ENCODE data around the gene S1PR4.
"Not testable (repeated sequence)": the region's sequence is repeated elsewhere in the genome, so short reads cannot be mapped to it uniquely, and the experiment has no call there.

S1PR4 gene

DNA sequence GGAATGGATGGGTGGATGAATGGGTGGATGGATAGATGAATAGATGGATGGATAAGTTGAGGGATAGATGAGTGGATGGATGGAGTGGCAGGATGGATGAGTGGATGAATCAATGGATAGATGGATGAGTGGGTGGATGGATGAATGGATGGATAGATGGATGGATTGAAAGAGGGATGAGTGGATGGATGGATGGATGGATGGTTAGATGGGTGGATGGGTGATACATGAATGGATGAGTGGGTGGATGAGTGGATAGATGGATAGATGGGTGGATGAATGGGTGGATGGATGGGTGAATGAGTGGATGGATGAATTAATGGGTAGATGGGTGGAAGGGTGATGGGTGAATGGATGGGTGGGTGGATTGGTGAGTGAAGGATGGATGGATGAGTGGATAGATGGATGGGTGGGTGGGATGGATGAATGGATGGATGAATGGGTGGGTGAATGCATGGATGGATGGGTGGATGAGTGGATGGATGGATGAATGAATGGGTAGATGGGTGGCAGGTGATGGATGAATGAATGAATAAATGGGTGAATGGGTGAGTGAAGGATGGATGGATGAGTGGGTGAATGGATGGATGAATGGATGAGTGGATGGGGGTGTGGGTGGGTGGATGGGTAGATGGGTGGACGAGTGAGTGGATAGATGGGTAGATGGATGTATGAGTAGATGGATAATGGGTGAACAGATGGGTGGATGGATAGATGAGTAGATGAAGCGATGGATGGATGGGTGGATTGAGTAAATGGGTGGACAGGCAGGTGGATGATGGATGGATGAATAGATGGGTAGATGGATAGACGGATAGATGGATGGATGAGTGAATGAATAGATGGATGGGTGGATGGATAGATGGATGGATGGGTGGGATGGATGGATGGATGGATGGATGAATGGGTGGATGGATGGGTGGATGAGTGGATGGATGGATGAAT is 25.0 kb upstream of the S1PR4 start:
- no peak for DNase-seq

DNA sequence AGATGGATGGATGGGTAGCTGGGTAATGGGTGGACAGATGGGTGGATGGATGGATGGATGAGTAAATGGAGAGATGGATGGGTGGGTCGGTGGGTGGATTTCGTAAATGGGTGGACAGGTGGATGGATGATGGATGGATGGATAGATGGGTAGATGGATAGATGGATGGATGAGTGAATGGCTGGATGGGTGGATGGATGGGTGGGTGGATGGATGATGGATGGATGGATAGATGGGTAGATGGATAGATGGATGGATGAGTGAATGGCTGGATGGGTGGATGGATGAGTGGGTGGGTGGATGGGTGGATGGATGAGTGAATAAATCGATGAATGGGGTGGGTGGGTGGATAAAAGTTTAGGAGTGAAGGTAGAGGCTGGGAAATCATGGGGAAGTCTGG is 24.1 kb upstream of the S1PR4 start:
- DNase-seq, result not testable (repeated sequence)

DNA sequence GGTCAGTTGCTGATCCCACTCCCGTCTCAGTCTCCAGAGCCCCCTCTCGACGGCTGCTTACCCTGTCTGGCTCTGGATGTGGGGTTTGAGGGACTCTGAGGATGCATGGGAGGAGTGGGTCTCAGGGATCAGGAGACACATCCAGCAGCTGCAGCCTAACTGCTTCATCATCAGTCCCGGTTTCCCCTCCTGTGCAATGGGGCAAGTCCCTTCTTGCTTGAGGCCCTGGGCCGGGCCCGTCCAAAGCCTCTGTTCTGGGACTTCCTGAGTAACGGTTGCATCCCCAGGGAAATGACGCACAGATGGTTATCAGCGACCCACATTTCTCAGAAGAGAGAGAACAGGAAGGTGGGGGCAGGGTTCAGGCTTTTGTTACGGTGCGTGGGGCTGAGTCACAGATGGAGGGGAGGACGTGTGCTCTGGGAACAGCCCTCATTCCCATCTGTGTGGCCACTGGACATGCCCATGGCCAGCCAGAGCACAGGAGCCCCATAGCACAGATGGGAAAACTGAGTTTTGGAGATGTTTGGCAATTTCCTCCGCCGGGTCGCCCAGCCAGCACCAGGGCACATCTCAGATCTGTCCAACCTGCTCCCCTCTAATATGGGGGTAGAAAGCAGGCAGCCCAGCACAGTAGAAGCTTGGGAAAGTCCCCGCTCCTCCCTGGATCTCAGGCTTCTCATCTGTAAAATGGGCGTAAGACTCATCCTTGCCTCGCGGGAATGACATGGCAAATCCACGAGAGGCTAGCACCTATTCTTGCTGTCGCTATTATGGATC is 23.4 kb upstream of the S1PR4 start:
- DNase-seq, result peak; percentile 76

DNA sequence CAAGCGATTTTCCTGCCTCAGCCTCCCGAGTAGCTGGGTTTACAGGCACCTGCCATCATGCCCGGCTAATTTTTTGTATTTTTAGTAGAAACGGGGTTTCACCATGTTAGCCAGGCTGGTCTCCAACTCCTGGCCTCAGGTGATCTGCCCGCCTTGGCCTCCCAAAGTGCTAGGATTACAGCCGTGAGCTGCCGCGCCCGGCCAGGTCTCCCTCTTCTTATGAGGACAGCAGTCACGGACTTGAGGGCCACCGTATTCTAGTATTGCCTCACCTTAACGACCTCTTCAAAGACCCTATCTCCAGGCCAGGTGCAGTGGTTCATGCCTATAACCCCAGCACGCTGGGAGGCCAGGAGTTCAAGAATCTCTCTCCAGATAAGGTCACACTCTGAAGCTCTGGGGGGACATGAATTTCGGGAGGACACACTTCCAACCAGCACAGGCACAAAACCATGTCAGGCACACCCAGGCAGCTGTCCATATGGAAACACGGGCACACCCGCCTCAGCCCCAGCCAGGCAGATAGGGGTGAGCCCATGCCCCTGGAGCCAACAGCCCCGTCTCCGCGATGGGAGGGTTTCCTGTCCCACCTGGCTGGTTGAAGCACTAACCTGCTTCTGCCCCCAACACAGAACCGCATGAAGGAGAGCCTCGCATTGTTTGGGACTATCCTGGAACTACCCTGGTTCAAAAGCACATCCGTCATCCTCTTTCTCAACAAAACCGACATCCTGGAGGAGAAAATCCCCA is 21.3 kb upstream of the S1PR4 start:
- DNase-seq, result no peak

DNA sequence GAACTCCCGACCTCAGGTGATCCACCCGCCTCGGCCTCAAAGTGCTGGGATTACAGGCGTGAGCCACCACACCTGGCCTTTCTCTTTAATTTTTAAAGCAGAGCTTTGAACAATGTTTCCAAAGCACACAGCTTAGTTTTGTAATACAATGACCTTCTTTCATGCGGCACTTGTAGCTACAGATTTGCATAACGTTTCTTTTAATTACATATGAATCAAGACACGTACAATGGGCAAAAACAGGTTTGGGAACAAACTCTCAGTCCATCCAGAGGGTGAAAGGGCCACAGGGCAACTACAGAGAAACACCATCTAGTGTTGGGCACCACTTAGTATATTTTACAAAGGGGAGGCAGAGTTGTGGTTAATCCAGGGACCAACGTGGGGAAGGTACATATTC is 19.0 kb upstream of the S1PR4 start:
- DNase-seq, result no peak

DNA sequence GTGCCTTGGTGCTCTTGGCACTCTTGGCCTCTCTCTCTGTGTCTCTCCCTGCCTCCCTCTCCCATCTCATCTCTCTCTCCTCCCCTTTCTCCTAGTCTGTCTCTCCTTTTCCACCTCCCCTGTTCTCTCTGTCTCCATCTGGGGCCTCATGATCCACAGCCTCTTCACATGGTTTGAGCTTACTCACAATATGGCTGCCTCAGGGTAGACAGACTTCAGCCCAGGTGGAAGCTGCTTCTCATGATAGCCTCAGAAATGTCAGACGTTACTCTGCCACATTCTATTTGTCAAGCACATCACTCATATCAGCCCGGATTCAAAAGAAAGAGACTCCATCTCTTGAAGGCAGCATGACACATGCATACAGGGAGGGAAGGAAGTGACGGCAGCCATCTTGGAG is 18.4 kb upstream of the S1PR4 start:
- no peak for DNase-seq

DNA sequence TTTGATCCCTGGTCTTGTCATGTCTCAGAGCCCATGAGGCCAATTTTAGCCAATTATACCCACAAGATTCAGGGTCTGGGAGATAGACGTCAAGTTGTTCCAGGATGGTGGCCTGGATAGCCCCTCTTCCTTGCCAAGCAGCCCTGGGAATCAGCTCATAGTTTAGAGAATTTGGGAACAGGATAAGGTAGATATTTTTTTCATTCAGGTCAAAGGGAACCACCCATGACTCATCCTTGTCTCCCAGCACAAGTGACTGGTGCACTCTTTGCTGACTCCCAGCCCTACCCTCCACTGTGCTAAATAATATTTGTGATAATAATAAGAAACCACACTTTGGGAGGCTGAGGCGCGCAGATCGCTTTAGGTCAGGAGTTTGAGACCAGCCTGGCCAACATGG is 17.1 kb upstream of the S1PR4 start:
- DNase-seq, result no peak

DNA sequence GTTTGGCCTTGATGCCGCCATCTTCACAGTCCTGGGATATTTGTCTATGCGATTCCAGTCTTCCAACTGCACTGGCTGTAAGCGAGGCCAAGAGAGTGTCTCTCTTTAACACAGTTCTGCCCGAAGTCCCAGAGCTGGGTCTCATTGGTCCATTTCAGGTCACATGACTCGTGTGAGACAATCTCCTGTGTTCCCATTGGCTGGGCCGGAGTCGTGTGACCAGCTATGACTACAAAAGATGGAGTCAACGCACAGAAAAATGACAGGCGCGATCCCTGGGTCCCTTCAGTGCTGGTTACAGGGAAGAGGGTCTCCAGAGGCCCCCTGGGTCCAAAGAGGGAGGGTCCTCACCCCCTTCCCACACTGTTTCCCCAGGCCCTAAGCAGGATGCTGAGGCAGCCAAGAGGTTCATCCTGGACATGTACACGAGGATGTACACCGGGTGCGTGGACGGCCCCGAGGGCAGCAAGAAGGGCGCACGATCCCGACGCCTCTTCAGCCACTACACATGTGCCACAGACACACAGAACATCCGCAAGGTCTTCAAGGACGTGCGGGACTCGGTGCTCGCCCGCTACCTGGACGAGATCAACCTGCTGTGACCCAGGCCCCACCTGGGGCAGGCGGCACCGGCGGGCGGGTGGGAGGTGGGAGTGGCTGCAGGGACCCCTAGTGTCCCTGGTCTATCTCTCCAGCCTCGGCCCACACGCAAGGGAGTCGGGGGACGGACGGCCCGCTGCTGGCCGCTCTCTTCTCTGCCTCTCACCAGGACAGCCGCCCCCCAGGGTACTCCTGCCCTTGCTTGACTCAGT is 15.9 kb upstream of the S1PR4 start:
- DNase-seq, result no peak

DNA sequence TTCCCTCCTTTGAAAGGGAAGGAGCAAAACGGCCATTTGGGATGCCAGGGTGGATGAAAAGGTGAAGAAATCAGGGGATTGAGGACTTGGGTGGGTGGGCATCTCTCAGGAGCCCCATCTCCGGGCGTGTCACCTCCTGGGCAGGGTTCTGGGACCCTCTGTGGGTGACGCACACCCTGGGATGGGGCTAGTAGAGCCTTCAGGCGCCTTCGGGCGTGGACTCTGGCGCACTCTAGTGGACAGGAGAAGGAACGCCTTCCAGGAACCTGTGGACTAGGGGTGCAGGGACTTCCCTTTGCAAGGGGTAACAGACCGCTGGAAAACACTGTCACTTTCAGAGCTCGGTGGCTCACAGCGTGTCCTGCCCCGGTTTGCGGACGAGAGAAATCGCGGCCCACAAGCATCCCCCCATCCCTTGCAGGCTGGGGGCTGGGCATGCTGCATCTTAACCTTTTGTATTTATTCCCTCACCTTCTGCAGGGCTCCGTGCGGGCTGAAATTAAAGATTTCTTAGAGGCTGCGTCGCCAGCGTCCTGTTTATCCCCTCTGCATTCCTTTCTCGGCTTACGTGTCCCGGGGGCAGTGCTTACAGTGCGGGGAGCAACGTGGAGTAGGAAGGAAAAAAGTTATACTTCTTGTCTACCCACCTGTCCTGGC is 15.2 kb upstream of the S1PR4 start:
- DNase-seq, result peak; percentile 68

DNA sequence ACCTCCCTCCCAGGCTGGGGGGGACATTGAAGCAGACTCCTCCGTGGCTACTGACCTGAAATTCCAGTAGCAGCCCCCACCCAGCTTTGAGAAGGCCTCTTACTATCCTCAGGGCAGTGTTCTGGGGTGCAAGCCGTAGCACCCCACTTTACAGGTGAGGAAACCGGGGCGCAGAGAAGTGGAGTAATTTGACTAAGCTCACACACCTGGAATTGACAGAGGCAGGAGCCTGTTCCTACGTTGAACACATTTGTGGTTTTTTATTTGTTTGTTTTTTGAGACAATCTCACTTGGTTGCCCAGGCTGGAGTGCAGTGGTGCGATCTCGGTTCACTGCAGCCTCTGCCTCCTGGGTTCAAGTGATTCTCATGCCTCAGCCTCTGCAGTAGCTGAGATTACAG is 14.6 kb upstream of the S1PR4 start:
- no peak for DNase-seq

DNA sequence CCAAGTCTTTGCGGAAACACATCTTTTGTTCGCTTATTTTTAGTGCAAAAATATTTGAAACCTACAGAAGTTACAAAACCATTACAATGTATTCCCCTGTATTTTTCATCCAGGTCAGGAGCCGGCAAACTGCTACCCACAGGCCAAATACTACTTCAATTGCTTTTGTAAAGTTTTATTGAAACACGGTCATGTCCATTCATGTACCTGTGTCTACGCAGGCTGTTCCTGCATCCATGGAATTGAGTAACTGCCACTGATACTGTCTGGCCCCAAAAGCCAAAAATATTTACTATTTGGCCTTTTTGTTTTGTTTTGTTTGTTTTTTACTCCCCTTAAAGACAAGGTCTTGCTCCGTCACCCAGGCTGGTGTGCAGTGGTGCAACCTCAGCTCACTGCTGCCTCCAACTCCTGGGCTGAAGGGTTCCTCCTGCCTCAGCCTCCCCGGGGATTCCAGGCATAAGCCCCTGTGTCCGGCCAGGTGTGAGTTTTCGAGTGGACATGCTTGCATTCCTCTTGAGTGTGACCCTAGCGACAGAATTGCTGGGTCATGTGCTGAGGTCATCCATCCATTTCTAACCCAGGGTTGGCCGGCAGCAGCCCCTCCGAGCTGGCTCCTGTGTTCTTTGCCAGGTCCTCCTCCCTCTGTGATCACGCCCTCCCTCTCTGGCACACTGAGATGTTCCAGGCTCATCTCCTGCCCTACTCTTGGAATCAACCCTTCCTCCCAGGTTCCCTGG is 10.9 kb upstream of the S1PR4 start:
- DNase-seq, result no peak

DNA sequence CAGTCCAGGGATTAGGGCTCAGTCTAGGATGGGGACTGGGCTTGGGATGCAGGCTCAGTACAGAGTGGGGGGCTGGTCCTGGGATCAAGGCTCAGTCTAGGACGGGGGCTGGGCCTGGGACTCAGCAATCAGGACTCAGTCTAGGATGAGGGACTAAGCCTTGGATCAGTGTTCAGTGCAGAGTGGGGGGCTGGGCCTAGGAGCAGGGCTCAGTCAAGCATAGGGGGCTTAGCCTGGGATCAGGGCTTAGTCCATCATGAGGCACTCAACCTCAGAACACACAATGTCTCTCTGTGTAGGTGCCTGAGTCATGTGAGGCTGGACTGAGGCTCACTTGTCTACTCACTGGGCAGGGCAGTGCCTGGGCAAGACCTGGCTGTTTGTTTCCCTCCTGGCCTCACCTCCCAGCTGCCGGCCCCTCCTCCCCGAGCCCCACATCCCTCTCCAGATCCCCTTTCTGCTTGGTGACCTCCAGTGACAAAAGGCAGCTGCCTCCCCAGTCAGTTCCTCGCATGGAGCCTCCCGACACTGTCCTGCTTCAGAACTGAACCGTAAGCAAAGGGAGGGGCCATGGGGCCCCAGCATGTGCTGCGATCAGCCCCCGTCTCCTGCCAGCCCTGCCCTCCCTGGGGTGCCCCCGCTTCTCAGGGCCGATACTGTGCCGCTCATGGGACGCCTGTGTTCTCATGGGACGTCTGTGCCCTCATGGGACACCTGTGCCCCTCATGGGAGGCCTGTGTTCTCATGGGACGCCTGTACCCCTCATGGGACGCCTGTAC is 6.5 kb upstream of the S1PR4 start:
- DNase-seq, result no peak

DNA sequence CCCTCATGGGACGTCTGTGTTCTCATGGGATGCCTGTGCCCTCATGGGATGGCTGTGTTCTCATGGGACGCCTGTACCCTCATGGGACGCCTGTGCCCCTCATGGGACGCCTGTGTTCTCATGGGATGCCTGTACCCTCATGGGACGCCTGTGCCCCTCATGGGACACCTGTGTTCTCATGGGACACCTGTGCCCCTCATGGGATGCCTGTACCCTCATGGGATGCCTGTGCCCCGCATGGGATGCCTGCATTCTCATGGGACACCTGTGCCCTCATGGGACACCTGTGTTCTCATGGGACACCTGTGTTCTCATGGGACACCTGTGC is 5.9 kb upstream of the S1PR4 start:
- DNase-seq, result not testable (repeated sequence)

DNA sequence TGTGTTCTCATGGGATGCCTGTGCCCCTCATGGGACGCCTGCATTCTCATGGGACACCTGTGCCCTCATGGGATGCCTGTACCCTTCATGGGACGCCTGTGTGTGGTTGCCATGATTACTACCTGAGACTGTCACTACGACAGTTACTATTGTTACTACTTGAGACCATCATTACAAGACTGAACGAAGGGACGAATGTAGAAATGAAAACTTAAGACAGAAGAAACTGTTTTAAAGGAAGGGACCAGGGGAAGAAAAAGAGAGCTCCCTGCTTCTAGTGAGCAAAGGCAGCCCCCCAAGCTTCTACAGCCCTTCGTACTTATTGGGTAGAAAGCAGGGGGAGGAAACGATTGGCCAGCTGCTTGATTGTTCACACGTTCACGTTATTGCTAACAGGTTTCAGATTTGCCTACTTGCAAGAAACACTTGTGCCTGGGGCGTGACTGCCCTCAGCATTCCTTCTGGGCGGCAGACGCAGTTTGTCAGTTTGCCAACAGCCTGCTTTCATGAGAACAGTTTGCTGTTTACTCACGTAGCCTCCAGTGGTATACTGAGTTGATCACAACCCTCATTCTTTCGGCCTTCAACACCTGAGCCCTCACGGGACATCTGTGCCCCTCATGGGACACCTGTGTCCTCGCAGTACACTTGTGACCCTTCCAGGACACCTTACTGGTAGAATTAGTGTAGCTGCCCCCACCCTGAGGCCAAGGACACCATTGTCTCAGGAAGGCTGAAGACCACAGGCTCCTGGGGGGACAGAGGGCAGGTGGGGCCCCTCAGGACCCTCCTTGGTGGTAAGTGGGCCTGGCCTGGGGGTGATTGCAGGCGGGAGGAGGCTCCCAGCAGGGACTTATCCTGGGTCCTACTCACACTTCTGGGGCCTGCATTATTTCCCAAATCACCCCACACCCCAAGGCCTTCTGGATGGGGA is 2.5 kb upstream of the S1PR4 start:
- no peak for DNase-seq

DNA sequence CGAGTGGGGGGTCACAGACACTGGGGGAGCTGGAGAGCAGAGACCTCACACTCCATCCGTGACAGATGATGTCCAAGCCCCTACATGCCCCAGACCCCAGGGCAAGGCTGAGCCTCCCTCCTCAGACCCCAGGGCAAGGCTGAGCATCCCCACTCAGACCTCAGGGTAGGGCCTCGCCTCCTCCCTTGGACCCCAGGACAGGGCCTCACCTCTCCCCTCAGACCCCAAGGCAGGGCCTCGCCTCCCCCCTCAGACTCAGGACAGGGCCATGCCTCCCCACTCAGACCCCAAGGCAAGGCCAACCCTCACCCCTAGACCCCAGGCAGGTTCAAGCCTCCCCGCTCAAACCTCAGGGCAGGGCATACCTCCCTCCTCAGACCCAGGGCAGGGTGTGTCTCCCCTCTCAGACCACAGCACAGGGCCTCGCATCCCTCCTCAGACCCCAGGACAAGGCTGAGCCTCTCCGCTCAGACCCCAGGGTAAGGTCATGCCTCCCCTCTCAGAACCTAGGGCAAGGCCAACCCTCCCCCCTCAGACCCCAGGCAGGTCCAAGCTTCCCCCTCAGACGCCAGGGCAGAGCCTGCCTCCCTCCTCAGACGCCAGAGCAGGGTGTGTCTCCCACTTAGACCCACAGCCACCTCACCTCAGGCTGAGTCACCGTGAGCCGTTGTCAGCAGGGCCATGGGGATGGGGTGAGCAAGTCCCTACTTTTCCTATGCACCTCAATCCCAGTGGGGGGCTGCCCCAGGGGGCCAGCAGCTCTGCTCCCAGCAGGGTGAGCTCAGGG is 1.7 kb upstream of the S1PR4 start:
- peak; percentile 67 for DNase-seq

DNA sequence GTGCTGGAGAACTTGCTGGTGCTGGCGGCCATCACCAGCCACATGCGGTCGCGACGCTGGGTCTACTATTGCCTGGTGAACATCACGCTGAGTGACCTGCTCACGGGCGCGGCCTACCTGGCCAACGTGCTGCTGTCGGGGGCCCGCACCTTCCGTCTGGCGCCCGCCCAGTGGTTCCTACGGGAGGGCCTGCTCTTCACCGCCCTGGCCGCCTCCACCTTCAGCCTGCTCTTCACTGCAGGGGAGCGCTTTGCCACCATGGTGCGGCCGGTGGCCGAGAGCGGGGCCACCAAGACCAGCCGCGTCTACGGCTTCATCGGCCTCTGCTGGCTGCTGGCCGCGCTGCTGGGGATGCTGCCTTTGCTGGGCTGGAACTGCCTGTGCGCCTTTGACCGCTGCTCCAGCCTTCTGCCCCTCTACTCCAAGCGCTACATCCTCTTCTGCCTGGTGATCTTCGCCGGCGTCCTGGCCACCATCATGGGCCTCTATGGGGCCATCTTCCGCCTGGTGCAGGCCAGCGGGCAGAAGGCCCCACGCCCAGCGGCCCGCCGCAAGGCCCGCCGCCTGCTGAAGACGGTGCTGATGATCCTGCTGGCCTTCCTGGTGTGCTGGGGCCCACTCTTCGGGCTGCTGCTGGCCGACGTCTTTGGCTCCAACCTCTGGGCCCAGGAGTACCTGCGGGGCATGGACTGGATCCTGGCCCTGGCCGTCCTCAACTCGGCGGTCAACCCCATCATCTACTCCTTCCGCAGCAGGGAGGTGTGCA is 587 bp downstream of the S1PR4 start:
- DNase-seq, result peak; percentile 51

DNA sequence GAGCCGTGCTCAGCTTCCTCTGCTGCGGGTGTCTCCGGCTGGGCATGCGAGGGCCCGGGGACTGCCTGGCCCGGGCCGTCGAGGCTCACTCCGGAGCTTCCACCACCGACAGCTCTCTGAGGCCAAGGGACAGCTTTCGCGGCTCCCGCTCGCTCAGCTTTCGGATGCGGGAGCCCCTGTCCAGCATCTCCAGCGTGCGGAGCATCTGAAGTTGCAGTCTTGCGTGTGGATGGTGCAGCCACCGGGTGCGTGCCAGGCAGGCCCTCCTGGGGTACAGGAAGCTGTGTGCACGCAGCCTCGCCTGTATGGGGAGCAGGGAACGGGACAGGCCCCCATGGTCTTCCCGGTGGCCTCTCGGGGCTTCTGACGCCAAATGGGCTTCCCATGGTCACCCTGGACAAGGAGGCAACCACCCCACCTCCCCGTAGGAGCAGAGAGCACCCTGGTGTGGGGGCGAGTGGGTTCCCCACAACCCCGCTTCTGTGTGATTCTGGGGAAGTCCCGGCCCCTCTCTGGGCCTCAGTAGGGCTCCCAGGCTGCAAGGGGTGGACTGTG is 1.2 kb downstream of the S1PR4 start:
- peak; percentile 58 for DNase-seq
